ENCODE results near the gene HSDL2. TPM values are rescaled to one million over a fixed set of nuclear protein-coding genes. Genes with fewer than 3 reads are reported as not detected.
A peak's percentile ranks its signal among the peaks of the same experiment; 100 is the strongest.

HSDL2 gene
- total RNA-seq, 1 experiment from 2014 or later, result 37.0 TPM

DNA sequence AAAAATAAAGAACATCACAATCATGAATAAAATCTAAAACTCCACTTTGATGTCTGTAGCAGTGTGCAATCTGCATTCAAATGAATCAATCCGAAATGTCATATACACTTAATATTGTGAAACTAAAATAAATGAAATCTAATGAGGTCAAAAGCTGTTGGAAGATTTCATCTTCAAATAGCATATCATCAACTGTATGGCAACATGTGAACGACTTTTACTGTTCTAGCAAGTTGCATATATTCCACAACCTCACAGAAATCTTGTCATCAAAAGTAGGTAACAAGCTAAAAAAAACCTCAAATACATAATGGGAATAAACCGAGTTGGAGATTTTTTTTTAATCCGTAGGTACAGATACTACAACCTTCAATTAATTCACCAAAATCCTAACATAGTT, 47.7 kb upstream of the HSDL2 start:
- ATAC-seq, result no peak
- no peaks in the 10 kb centered on the region for H3K27me3 ChIP-seq (ENCODE audit: low read length)
- BruUV-seq (replicated peaks), result TSS peak; percentile 44

GRCh38 chr9:112332674-112332976, 47.3 kb upstream of the HSDL2 start:
- no peaks in the 10 kb centered on the region for H3K9me2 ChIP-seq (replicated peaks; ENCODE audit: low read length)
- no peaks in the 10 kb centered on the region for H3K27me3 ChIP-seq (ENCODE audit: low read length)
- peak overlapping the region; percentile 98 for H3K4me3 ChIP-seq (ENCODE audit: low read length)
- no peaks in the 10 kb centered on the region for H3K9me3 ChIP-seq (ENCODE audit: low read length)
- H3K27ac ChIP-seq (ENCODE audit: low read length), result peak overlapping the region; percentile 78
- H3K9ac ChIP-seq (ENCODE audit: low read length), result peak overlapping the region; percentile 89
- TF ChIP-seq EZH2phosphoT487 (IDR thresholded peaks at IDR 0.05; ENCODE audit: borderline replicate concordance, low read length) (no peak), EZH2 (IDR thresholded peaks at IDR 0.05; ENCODE audit: low read length, unreplicated experiment) (no peak)
- TF ChIP-seq, protein P1, sequence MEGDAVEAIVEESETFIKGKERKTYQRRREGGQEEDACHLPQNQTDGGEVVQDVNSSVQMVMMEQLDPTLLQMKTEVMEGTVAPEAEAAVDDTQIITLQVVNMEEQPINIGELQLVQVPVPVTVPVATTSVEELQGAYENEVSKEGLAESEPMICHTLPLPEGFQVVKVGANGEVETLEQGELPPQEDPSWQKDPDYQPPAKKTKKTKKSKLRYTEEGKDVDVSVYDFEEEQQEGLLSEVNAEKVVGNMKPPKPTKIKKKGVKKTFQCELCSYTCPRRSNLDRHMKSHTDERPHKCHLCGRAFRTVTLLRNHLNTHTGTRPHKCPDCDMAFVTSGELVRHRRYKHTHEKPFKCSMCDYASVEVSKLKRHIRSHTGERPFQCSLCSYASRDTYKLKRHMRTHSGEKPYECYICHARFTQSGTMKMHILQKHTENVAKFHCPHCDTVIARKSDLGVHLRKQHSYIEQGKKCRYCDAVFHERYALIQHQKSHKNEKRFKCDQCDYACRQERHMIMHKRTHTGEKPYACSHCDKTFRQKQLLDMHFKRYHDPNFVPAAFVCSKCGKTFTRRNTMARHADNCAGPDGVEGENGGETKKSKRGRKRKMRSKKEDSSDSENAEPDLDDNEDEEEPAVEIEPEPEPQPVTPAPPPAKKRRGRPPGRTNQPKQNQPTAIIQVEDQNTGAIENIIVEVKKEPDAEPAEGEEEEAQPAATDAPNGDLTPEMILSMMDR (conservative IDR thresholded peaks at IDR 0.05; ENCODE audit: low read depth, low read length), result no peak
- H3K4me2 ChIP-seq (ENCODE audit: low read length), result peak overlapping the region; percentile 88
- H4K20me1 ChIP-seq (ENCODE audit: low read length), result peaks cover 18% of the 10 kb centered on the region
- no peaks in the 10 kb centered on the region for H3F3A ChIP-seq (ENCODE audit: low read length, unreplicated experiment)
- H2AFZ ChIP-seq (ENCODE audit: low read length), result peak overlapping the region; percentile 56; the same call in 1 of the 2 replicates
- intact Hi-C loops (cut with micrococcal nuclease), result loop anchor here (2.0 kb wide), 2 partner anchors 84 to 166 kb away; no protein-coding TSS in a partner anchor
- DNase-seq (no peak), ATAC-seq (no peak)
- H3K79me2 ChIP-seq (ENCODE audit: low read length), result peaks cover 55% of the 10 kb centered on the region
- CTCF ChIA-PET, result no interaction called here
- H3K36me3 ChIP-seq (ENCODE audit: low read depth, low read length), result no peaks in the 10 kb centered on the region
- no TSS peak for BruUV-seq (replicated peaks)
- H3K4me1 ChIP-seq (ENCODE audit: insufficient read depth, low read length), result peaks cover 22% of the 10 kb centered on the region
- POLR2A ChIA-PET (ENCODE audit: unreplicated experiment), result interaction anchor here (0.7 kb wide), 1 partner anchor 230 kb away, joined by 4 read pairs; no protein-coding TSS in a partner anchor

More for the DNA sequence above, 47.7 kb upstream of the HSDL2 start:
- H3K4me3 ChIP-seq (ENCODE audit: low read length), result peak overlapping the region; percentile 98
- no peaks in the 10 kb centered on the region for H3K9me2 ChIP-seq (replicated peaks; ENCODE audit: low read length)
- H2AFZ ChIP-seq (ENCODE audit: low read length), result 0 out of 2 replicates have a peak overlapping the region, but pooled peaks have one; percentile 56
- peaks cover 59% of the 10 kb centered on the region for H3K79me2 ChIP-seq (ENCODE audit: low read length)
- TF ChIP-seq, protein P1 (conservative IDR thresholded peaks at IDR 0.05; ENCODE audit: low read depth, low read length), result no peak
- TF ChIP-seq EZH2phosphoT487 (IDR thresholded peaks at IDR 0.05; ENCODE audit: borderline replicate concordance, low read length), result no peak
- TF ChIP-seq EZH2 (IDR thresholded peaks at IDR 0.05; ENCODE audit: low read length, unreplicated experiment), result no peak
- ChIA-PET CTCF (interaction anchor here (0.6 kb wide), 2 partner anchors 179 to 432 kb away, joined by 3 read pairs; no protein-coding TSS in a partner anchor), POLR2A (ENCODE audit: unreplicated experiment) (interaction anchor here (0.7 kb wide), 1 partner anchor 230 kb away, joined by 4 read pairs; no protein-coding TSS in a partner anchor)
- H3K4me1 ChIP-seq (ENCODE audit: insufficient read depth, low read length), result peaks cover 18% of the 10 kb centered on the region
- peak overlapping the region; percentile 89 for H3K9ac ChIP-seq (ENCODE audit: low read length)
- intact Hi-C loops (cut with micrococcal nuclease), result loop anchor here (2.0 kb wide), 2 partner anchors 83 to 165 kb away; no protein-coding TSS in a partner anchor
- peak overlapping the region; percentile 88 for H3K4me2 ChIP-seq (ENCODE audit: low read length)
- H3K9me3 ChIP-seq (ENCODE audit: low read length), result no peaks in the 10 kb centered on the region
- peak; percentile 10 for DNase-seq
- peaks cover 18% of the 10 kb centered on the region for H4K20me1 ChIP-seq (ENCODE audit: low read length)
- no peaks in the 10 kb centered on the region for H3F3A ChIP-seq (ENCODE audit: low read length, unreplicated experiment)
- H3K36me3 ChIP-seq (ENCODE audit: low read depth, low read length), result no peaks in the 10 kb centered on the region
- H3K27ac ChIP-seq (ENCODE audit: low read length), result peak overlapping the region; percentile 78; the same call in 1 of the 2 replicates

Data from PC-3 (cell line).